OCI-LY1 (cell line): ENCODE results near the gene PPP1R9A.

Source experiments
- EZH2 ChIP-seq: fragments of 200-600 bp; sonication (generic), shearing (Covaris generic); IDR thresholded peaks from 2 replicates; pipeline ENCODE4 v1.8.0; 2017; ENCODE audit warnings: borderline replicate concordance, mixed run types, mild to moderate bottlenecking, antibody characterized with exemption, low read length, moderate library complexity, mixed read lengths
- TF ChIP-seq, protein P1 (sequence below): fragments of 200-600 bp; sonication (generic), shearing (Covaris generic); IDR thresholded peaks from 2 replicates; pipeline ENCODE4 v1.5.1; 2017; ENCODE audit warnings: mild to moderate bottlenecking, antibody characterized with exemption, low read length, moderate library complexity, mixed read lengths

DNA sequence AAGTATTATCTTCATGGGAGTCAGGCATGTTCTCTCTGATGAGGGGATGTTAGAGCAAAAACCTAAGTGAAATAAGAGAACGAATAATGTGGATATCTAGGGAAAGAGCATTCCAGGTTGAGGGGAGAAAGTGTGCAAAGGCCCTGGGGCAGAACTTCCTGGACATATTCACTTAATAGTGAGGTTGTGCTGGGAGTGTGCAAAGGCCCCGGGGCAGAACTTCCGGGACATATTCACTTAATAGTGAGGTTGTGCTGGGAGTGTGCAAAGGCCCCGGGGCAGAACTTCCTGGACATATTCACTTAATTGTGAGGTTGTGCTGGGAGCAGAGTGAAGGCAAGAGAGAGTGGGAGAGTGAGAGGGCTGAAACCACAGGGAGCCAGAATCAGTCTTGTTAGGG, 405.2 kb downstream of the PPP1R9A start:
- TF ChIP-seq, protein P1, sequence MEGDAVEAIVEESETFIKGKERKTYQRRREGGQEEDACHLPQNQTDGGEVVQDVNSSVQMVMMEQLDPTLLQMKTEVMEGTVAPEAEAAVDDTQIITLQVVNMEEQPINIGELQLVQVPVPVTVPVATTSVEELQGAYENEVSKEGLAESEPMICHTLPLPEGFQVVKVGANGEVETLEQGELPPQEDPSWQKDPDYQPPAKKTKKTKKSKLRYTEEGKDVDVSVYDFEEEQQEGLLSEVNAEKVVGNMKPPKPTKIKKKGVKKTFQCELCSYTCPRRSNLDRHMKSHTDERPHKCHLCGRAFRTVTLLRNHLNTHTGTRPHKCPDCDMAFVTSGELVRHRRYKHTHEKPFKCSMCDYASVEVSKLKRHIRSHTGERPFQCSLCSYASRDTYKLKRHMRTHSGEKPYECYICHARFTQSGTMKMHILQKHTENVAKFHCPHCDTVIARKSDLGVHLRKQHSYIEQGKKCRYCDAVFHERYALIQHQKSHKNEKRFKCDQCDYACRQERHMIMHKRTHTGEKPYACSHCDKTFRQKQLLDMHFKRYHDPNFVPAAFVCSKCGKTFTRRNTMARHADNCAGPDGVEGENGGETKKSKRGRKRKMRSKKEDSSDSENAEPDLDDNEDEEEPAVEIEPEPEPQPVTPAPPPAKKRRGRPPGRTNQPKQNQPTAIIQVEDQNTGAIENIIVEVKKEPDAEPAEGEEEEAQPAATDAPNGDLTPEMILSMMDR: no peak
- TF ChIP-seq EZH2: no peak
